WTC11 (cell line): ENCODE measurements around the gene GNS.

ENCODE experiments used
- CREM ChIP-seq: sonication (generic); formaldehyde crosslinking; IDR thresholded peaks from 2 replicates; pipeline ENCODE4 v1.8.1; 2022; ENCODE audit warnings: mild to moderate bottlenecking, missing genetic modification reagents, moderate library complexity
- PREB ChIP-seq: sonication (generic); formaldehyde crosslinking; IDR thresholded peaks from 2 replicates; pipeline ENCODE4 v1.8.1; 2022; ENCODE audit warnings: mild to moderate bottlenecking, missing genetic modification reagents, moderate library complexity, borderline replicate concordance
- ZNF232 ChIP-seq: sonication (generic); formaldehyde crosslinking; IDR thresholded peaks from 2 replicates; pipeline ENCODE4 v1.8.0; 2022; ENCODE audit warnings: mild to moderate bottlenecking, missing genetic modification reagents

DNA sequence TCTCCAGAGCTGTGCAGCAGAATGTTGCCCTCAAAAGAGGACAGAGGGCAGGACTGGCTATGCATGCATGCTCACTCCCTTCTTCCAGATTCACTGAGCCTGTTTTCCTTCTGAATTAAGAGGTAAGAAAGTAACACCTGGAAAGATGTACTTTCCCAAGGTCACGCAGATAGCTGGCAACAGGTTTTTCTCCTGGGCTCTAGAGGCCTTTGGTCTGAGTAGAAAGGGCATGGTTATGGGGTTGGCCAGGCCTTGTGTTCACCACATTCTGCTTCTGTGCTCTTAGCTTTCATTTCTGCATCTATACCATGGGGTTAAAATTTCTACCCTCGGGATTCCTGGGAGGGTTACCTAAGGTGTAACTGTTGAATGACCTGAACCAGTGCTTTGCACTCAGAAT lies 91.4 kb downstream of the GNS start:
- TF ChIP-seq ZNF232 (CRISPR knock-in tag), result no peak
- TF ChIP-seq CREM (CRISPR knock-in tag), result no peak
- TF ChIP-seq PREB (CRISPR knock-in tag), result no peak
